ENCODE data around the gene LY9.

The LY9 gene

GRCh38 chr1:160758521-160758920, 37.5 kb upstream of the LY9 start:
- Histone ChIP-seq H3K27me3 (ENCODE audit: insufficient read depth, low read length, poor library complexity, severe bottlenecking) (no peaks in the 10 kb centered on the region), H3K79me2 (ENCODE audit: insufficient read depth, low read length) (no peaks in the 10 kb centered on the region), H2AFZ (ENCODE audit: low read length) (no peak overlapping the region), H4K20me1 (ENCODE audit: insufficient read depth, low read length, poor library complexity, severe bottlenecking) (no peaks in the 10 kb centered on the region), H3K9ac (ENCODE audit: low read depth, low read length, poor library complexity, severe bottlenecking) (no peak overlapping the region), H3K36me3 (ENCODE audit: insufficient read depth, low read length) (no peaks in the 10 kb centered on the region), H3K9me3 (ENCODE audit: insufficient read depth, low read depth, low read length) (no peaks in the 10 kb centered on the region), H3K4me2 (ENCODE audit: low read depth, low read length, poor library complexity, severe bottlenecking) (no peak overlapping the region), H3F3A (ENCODE audit: low read depth) (no peaks in the 10 kb centered on the region), H3K9me2 (replicated peaks; ENCODE audit: low read depth, low read length) (no peaks in the 10 kb centered on the region), H3K4me3 (ENCODE audit: low read length, poor library complexity, severe bottlenecking) (no peak overlapping the region), H3K4me1 (ENCODE audit: insufficient read depth, low read length, poor library complexity, severe bottlenecking) (no peaks in the 10 kb centered on the region)
- TF ChIP-seq CTCF (conservative IDR thresholded peaks at IDR 0.05; ENCODE audit: low read length): no peak
- TF ChIP-seq EZH2phosphoT487 (IDR thresholded peaks at IDR 0.05; ENCODE audit: borderline replicate concordance): no peak

- H3K79me2 ChIP-seq (ENCODE audit: insufficient read depth, low read length): no peaks in the 10 kb centered on the region
- no peak overlapping the region for H3K9ac ChIP-seq (ENCODE audit: low read depth, low read length, poor library complexity, severe bottlenecking)
- no peaks in the 10 kb centered on the region for H4K20me1 ChIP-seq (ENCODE audit: insufficient read depth, low read length, poor library complexity, severe bottlenecking)
- H3K27me3 ChIP-seq (ENCODE audit: insufficient read depth, low read length, poor library complexity, severe bottlenecking): no peaks in the 10 kb centered on the region
- no peak for TF ChIP-seq EZH2phosphoT487 (IDR thresholded peaks at IDR 0.05; ENCODE audit: borderline replicate concordance)
- no peaks in the 10 kb centered on the region for H3K36me3 ChIP-seq (ENCODE audit: insufficient read depth, low read length)
- no peak overlapping the region for H3K4me2 ChIP-seq (ENCODE audit: low read depth, low read length, poor library complexity, severe bottlenecking)
- H2AFZ ChIP-seq (ENCODE audit: low read length): no peak overlapping the region
- no peaks in the 10 kb centered on the region for H3K4me1 ChIP-seq (ENCODE audit: insufficient read depth, low read length, poor library complexity, severe bottlenecking)
- H3K9me2 ChIP-seq (replicated peaks; ENCODE audit: low read depth, low read length): no peaks in the 10 kb centered on the region
- no peaks in the 10 kb centered on the region for H3F3A ChIP-seq (ENCODE audit: low read depth)
- H3K9me3 ChIP-seq (ENCODE audit: insufficient read depth, low read depth, low read length): no peaks in the 10 kb centered on the region
- H3K4me3 ChIP-seq (ENCODE audit: low read length, poor library complexity, severe bottlenecking): no peak overlapping the region
These were observed 36.2 kb upstream of the LY9 start for GRCh38 chr1:160759740-160760139.

- TF ChIP-seq EZH2phosphoT487 (IDR thresholded peaks at IDR 0.05; ENCODE audit: borderline replicate concordance) (no peak), CTCF (conservative IDR thresholded peaks at IDR 0.05; ENCODE audit: low read length) (no peak)
- H3K4me1 ChIP-seq (ENCODE audit: insufficient read depth, low read length, poor library complexity, severe bottlenecking): no peaks in the 10 kb centered on the region
- no peaks in the 10 kb centered on the region for H3K36me3 ChIP-seq (ENCODE audit: insufficient read depth, low read length)
These were observed 34.9 kb upstream of the LY9 start for GRCh38 chr1:160761046-160761445.

GRCh38 chr1:160761886-160762285, 34.1 kb upstream of the LY9 start:
- H3K36me3 ChIP-seq (ENCODE audit: insufficient read depth, low read length): no peaks in the 10 kb centered on the region
- no peaks in the 10 kb centered on the region for H3K9me2 ChIP-seq (replicated peaks; ENCODE audit: low read depth, low read length)
- no peak for TF ChIP-seq CTCF (conservative IDR thresholded peaks at IDR 0.05; ENCODE audit: low read length)
- no peak overlapping the region for H3K4me2 ChIP-seq (ENCODE audit: low read depth, low read length, poor library complexity, severe bottlenecking)
- no peak overlapping the region for H2AFZ ChIP-seq (ENCODE audit: low read length)
- peaks cover 4% of the 10 kb centered on the region for H3K4me1 ChIP-seq (ENCODE audit: insufficient read depth, low read length, poor library complexity, severe bottlenecking)
- H3K9me3 ChIP-seq (ENCODE audit: insufficient read depth, low read depth, low read length): no peaks in the 10 kb centered on the region
- no peaks in the 10 kb centered on the region for H3F3A ChIP-seq (ENCODE audit: low read depth)
- H3K27me3 ChIP-seq (ENCODE audit: insufficient read depth, low read length, poor library complexity, severe bottlenecking): no peaks in the 10 kb centered on the region
- no peaks in the 10 kb centered on the region for H4K20me1 ChIP-seq (ENCODE audit: insufficient read depth, low read length, poor library complexity, severe bottlenecking)
- H3K79me2 ChIP-seq (ENCODE audit: insufficient read depth, low read length): no peaks in the 10 kb centered on the region
- no peak overlapping the region for H3K4me3 ChIP-seq (ENCODE audit: low read length, poor library complexity, severe bottlenecking)
- no peak overlapping the region for H3K9ac ChIP-seq (ENCODE audit: low read depth, low read length, poor library complexity, severe bottlenecking)

More at GRCh38 chr1:160761046-160761445, 34.9 kb upstream of the LY9 start:
- Histone ChIP-seq H4K20me1 (ENCODE audit: insufficient read depth, low read length, poor library complexity, severe bottlenecking) (no peaks in the 10 kb centered on the region), H3K4me3 (ENCODE audit: low read length, poor library complexity, severe bottlenecking) (no peak overlapping the region), H3K4me2 (ENCODE audit: low read depth, low read length, poor library complexity, severe bottlenecking) (no peak overlapping the region), H3K9ac (ENCODE audit: low read depth, low read length, poor library complexity, severe bottlenecking) (no peak overlapping the region), H3K9me2 (replicated peaks; ENCODE audit: low read depth, low read length) (no peaks in the 10 kb centered on the region), H3K27me3 (ENCODE audit: insufficient read depth, low read length, poor library complexity, severe bottlenecking) (no peaks in the 10 kb centered on the region), H3K79me2 (ENCODE audit: insufficient read depth, low read length) (no peaks in the 10 kb centered on the region), H3K9me3 (ENCODE audit: insufficient read depth, low read depth, low read length) (no peaks in the 10 kb centered on the region), H3F3A (ENCODE audit: low read depth) (no peaks in the 10 kb centered on the region), H2AFZ (ENCODE audit: low read length) (no peak overlapping the region)

All from Loucy (cell line).